Upper lobe of right lung (tissue), 1 donor: ENCODE data around the gene BSN. TPM values are rescaled to one million over a fixed set of nuclear protein-coding genes. Genes with fewer than 3 reads are reported as not detected.

ENCODE experiments used
- ATAC-seq: fragments of 200-7000 bp; cut with Tn5 transposase; one replicate; pipeline ENCODE4 v1.9.1; 2020; ENCODE audit warnings: mild to moderate bottlenecking, moderate library complexity
- DNase-seq: peaks from one replicate; pipeline ENCODE4 v3.0.0-alpha.2; 2020
- H3K27ac ChIP-seq: fragments of 200-600 bp; one replicate; pipeline ENCODE4 v1.8.0; 2022
- H3K27me3 ChIP-seq: fragments of 200-600 bp; one replicate; pipeline ENCODE4 v1.8.0; 2022; ENCODE audit warnings: mild to moderate bottlenecking
- H3K36me3 ChIP-seq: fragments of 200-600 bp; one replicate; pipeline ENCODE4 v1.8.0; 2022
- H3K4me1 ChIP-seq: fragments of 200-600 bp; one replicate; pipeline ENCODE4 v1.8.0; 2022
- H3K4me3 ChIP-seq: fragments of 200-600 bp; one replicate; pipeline ENCODE4 v1.8.0; 2022; ENCODE audit warnings: mild to moderate bottlenecking
- H3K9me3 ChIP-seq: fragments of 200-600 bp; one replicate; pipeline ENCODE4 v1.8.0; 2022
- intact Hi-C: fragments of 100-400 bp; cut with DNase I; formaldehyde crosslinking; loops from one replicate; pipeline ENCODE4 v1.11.0; 2022
- total RNA-seq: library from RNA; stranded (reverse); fragmentation: NEBNext Ultra II Directional; extraction: Animal tissue kit (Norgen Biotek cat#: 25700); gene quantifications from one replicate; pipeline ENCODE4 v1.2.1, GENCODE V29; 2021
- TF ChIP-seq, protein P1 (sequence below): fragments of 200-600 bp; IDR thresholded peaks from one replicate; pipeline ENCODE4 v1.8.0; 2022; ENCODE audit warnings: antibody characterized with exemption
- donor health status: DM: no; HTN: yes; CAD: no; lungs with severe emphysema.

BSN gene
- total RNA-seq, 1 donor from 2014 or later, result 0.43 TPM

DNA sequence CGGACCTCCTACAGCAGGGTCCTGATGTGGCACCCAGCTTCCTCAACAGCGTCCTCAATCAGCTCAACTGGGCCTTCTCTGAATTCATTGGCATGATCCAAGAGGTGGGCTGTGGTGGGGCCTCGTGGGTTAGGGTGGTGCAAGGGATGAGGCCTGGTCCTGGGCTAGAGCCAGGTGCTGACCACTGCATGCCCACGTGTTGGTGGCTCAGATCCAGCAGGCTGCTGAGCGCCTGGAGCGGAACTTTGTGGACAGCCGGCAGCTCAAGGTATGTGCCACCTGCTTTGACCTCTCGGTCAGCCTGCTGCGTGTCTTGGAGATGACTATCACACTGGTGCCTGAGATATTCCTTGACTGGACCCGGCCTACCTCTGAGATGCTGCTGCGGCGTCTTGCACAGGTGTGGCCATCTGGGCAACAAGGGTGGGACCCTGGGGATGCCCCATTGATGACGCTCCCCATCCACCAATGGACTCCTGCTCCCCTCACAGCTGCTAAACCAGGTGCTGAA lies 161.4 kb downstream of the BSN start:
- H3K4me1 ChIP-seq, result peaks cover 9% of the 10 kb centered on the region
- no peaks in the 10 kb centered on the region for H3K27me3 ChIP-seq
- no peak overlapping the region for H3K4me3 ChIP-seq
- peaks cover 21% of the 10 kb centered on the region for H3K36me3 ChIP-seq
- no peak overlapping the region for H3K27ac ChIP-seq
- intact Hi-C loops, result no loop called here
- TF ChIP-seq, protein P1, sequence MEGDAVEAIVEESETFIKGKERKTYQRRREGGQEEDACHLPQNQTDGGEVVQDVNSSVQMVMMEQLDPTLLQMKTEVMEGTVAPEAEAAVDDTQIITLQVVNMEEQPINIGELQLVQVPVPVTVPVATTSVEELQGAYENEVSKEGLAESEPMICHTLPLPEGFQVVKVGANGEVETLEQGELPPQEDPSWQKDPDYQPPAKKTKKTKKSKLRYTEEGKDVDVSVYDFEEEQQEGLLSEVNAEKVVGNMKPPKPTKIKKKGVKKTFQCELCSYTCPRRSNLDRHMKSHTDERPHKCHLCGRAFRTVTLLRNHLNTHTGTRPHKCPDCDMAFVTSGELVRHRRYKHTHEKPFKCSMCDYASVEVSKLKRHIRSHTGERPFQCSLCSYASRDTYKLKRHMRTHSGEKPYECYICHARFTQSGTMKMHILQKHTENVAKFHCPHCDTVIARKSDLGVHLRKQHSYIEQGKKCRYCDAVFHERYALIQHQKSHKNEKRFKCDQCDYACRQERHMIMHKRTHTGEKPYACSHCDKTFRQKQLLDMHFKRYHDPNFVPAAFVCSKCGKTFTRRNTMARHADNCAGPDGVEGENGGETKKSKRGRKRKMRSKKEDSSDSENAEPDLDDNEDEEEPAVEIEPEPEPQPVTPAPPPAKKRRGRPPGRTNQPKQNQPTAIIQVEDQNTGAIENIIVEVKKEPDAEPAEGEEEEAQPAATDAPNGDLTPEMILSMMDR, result no peak
- no peak for ATAC-seq
- DNase-seq, result peak; percentile 53
- H3K9me3 ChIP-seq, result no peaks in the 10 kb centered on the region

DNA sequence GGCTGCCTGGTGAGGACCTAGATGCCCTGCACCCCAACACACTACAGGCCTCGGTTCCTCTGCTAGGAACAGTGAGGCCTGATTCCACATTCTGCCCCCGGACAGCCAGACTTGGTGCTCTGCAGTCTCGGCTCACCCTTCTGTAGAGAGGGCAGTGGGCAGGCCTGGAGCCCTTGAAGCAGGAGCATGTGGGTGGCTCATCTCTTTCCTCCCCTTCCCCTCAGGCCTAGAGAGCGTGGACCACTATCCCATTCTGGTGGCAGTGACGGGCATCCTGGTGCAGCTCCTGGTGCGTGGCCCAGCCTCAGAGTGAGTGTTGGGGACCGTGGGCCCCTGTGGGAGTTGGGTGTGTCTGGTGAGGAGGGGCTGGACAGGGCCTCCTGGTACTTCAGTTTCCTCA lies 161.9 kb downstream of the BSN start:
- Histone ChIP-seq H3K9me3 (no peaks in the 10 kb centered on the region), H3K36me3 (peaks cover 25% of the 10 kb centered on the region), H3K27me3 (no peaks in the 10 kb centered on the region), H3K4me3 (no peak overlapping the region), H3K27ac (no peak overlapping the region), H3K4me1 (peaks cover 9% of the 10 kb centered on the region)
- ATAC-seq, result no peak
- peak; percentile 51 for DNase-seq
- TF ChIP-seq, protein P1, result no peak
- intact Hi-C loops, result no loop called here

DNA sequence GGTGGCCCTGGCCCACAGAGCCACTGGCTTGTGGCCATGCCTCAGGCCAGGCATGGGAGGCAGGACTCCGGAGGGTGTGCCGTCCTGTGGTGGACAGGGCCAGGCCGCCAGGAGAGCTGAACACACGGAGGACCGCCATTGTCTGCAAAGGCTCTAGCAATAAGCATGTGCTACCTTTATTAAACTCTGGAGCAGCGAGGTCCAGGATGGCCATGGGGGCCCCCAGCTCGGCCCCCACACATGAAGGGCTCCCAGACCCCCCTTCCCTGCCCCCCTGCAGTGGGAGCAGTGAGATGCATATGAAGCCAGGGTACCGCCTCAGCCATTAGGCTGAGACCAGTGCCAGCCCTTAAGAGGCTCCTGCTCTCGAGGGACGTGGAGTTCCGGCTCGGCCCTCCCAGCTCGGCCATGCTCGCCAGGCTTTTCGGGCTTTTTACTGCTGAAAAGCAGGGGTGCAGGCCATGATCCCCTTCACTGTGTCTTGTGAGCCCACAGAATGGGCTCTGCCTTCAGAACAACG lies 162.5 kb downstream of the BSN start:
- H3K4me3 ChIP-seq, result no peak overlapping the region
- intact Hi-C loops, result no loop called here
- peak; percentile 61 for DNase-seq
- H3K9me3 ChIP-seq, result no peaks in the 10 kb centered on the region
- H3K4me1 ChIP-seq, result peaks cover 9% of the 10 kb centered on the region
- H3K27me3 ChIP-seq, result no peaks in the 10 kb centered on the region
- ATAC-seq, result no peak
- H3K36me3 ChIP-seq, result peaks cover 26% of the 10 kb centered on the region
- H3K27ac ChIP-seq, result no peak overlapping the region
- TF ChIP-seq, protein P1, result no peak

DNA sequence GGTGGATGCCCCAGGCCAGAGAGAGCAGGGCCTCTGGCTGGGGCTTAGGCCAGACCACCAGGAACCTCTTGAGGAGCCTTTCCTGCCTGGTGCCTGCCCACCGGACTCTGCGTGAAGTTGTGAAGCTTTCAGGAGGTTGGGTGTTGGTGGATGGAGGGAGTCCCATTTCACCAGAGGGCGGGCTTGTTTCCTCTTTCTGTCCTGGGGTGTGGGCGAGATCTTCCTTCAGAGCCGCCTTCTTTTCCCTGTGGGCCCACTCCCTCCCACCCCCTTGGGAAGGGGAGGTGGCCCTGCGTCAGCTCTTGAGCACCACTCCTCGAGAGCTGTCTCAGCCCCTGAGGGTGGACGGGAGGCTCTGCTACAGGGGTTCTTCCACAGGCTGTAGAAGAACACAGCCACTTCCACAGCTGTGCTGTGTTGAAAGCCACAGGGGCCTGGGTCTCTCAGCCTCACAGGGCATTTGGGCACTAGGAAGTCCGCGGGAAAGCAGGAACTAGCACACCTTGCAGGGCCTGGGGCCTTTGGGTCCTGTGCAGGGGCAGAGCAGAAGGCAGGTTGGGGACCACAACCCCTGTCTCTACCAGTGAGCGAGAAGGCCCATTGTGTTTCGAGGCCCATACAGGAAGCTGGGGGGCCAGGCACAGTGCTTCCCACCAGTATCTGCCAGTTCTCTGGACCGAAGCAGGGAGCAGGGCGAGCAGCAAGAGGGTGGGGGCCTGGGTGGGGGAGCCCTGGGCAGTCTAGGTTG lies 163.1 kb downstream of the BSN start:
- peaks cover 13% of the 10 kb centered on the region for H3K4me1 ChIP-seq
- H3K9me3 ChIP-seq, result no peaks in the 10 kb centered on the region
- no peak overlapping the region for H3K27ac ChIP-seq
- no peak overlapping the region for H3K4me3 ChIP-seq
- peaks cover 27% of the 10 kb centered on the region for H3K36me3 ChIP-seq
- DNase-seq (peak; percentile 60), ATAC-seq (no peak)
- H3K27me3 ChIP-seq, result no peaks in the 10 kb centered on the region
- intact Hi-C loops, result no loop called here
- TF ChIP-seq, protein P1, result no peak

DNA sequence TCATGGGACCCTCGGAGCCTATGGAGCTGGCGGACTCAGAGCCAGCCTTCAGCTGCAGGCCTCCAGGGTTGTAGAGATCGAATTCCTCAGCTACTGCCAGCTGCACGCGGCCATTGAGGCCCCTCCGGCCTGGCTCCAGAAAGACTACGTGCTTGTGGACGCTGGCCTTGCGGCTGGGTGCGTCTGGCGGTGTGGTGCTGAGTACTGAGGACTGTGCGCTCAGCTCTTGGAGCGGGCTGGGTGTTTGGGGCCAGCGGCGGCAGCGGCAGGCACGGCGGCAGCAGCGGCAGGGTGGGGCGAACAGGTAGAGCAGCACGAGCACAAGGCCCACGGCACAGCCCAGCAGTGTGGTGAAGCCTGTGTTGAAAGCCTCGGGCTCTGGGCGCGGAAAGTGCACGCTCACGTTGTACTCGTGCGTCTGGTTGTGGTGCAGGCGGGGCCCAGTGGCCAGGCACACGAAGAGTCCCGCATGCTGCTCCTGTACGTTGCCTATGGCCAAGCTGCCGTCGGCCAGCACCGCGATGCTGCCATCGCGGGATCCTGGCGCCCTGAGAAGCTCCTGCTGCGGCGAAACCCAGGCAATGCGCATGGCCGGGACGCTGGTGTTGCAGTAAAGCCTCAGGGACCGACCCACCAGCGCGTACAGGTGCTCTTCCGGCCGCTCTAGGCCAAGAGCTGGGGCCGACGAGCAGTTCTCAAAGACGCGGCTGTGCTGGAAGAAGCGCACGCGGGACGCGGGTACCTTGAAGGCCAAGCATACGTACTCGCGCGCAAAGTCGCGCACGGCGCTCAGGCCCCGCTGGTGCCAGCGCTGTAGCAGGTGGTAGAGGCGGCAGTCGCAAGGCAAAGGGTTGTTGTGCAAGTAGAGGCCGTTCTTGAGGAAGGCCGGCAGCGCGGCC lies 163.9 kb downstream of the BSN start:
- DNase-seq (peak; percentile 73), ATAC-seq (no peak)
- Histone ChIP-seq H3K27me3 (no peaks in the 10 kb centered on the region), H3K4me3 (peak overlapping the region; percentile 65), H3K4me1 (peaks cover 21% of the 10 kb centered on the region), H3K36me3 (peaks cover 25% of the 10 kb centered on the region), H3K27ac (no peak overlapping the region), H3K9me3 (no peaks in the 10 kb centered on the region)
- intact Hi-C loops, result no loop called here
- TF ChIP-seq, protein P1, result no peak
